RPMI8226 (cell line): ENCODE data around the gene ZYX.

ENCODE experiments used
- DNase-seq: peaks from one replicate; pipeline ENCODE4 v3.0.0-alpha.2; 2015

Gene ZYX

GRCh38 chr7:143362131-143363015 lies 18.8 kb upstream of the ZYX start, which contains the start of gene FAM131B:
Gene FAM131B, minus strand, starts transcription at chr7:143362713. Its CDS starts 110 bp downstream, at chr7:143362603.
- no peak for DNase-seq

- no peak for DNase-seq
Measured at GRCh38 chr7:143363016-143363937, 17.9 kb upstream of the ZYX start.

GRCh38 chr7:143367972-143368371 lies 13.2 kb upstream of the ZYX start:
- DNase-seq, result peak; percentile 35

- no peak for DNase-seq
Measured at GRCh38 chr7:143368387-143368786, 12.8 kb upstream of the ZYX start.

DNA sequence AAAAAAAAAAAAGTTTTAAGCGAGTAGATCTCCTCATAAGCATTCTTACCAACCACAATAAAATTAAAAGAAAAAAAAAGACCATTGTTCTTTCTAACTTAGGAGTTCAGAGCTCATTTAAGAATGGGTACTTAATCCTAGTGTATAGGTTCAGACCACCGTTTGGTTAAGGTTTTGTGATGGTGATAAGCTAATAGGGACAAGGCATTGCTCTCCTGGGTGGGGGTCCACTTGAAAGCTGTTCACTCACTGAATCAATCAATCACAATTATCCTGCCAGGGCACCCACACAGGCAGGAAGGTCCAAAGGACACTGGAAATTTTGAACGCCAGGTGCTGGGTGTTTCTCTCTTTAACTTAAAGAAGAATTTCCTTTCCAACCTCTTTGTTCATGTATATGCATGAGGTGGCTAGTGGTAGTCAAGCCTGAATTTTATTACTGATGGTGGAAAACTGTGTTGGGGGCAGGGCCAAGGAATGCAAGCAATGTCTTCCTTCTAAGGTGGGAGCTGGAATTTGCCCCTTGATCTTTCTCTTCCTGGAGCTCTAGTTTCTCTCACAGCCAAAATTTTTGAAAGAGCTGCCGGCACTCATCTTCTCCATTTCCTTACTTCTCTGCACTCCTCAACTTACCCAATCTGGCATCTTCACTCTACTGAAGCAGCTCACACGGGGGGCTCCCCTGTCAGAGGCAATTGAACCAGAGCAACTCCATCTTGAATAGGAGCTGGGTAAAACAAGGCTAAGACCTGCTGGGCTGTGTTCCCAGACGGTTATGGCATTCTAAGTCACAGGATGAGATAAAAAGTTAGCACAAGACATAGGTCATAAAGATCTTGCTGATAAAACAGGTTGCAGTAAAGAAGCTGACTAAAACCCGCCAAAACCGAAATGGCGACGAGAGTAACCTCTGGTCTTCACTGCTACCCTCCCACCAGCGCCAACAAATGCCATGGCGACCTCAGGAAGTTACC lies 11.2 kb upstream of the ZYX start:
- no peak for DNase-seq

GRCh38 chr7:143372070-143372469 lies 9.1 kb upstream of the ZYX start:
- peak; percentile 85 for DNase-seq

DNA sequence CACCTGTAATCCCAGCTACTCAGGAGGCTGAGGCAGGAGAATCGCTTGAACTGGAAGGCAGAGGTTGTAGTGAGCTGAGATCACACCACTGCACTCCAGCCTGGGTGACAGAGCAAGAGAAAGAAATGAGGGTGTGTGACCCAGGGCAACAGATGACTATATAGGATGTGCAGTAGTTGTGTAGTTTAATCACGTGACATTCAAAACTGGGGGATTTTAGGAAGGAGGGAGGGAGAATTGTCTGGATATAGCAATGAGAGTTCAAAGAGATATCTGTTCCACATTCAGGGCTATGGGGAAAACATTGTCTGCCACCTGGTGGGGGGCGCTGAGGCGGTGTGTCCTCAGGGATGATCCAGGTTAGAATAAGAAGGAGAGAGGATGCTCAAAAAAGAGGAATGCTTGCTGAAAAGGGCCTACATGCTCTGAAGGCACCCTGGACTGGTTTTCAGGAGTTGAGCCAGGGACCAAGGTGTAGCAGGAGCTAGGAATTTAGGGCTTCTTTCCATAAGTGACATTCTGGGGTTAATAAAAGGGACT lies 7.8 kb upstream of the ZYX start:
- DNase-seq, result no peak

GRCh38 chr7:143374561-143374960 lies 6.6 kb upstream of the ZYX start:
- DNase-seq, result no peak

GRCh38 chr7:143375298-143376034 lies 5.7 kb upstream of the ZYX start:
- DNase-seq, result no peak

- no peak for DNase-seq
Measured at GRCh38 chr7:143376396-143376795, 4.7 kb upstream of the ZYX start.

DNA sequence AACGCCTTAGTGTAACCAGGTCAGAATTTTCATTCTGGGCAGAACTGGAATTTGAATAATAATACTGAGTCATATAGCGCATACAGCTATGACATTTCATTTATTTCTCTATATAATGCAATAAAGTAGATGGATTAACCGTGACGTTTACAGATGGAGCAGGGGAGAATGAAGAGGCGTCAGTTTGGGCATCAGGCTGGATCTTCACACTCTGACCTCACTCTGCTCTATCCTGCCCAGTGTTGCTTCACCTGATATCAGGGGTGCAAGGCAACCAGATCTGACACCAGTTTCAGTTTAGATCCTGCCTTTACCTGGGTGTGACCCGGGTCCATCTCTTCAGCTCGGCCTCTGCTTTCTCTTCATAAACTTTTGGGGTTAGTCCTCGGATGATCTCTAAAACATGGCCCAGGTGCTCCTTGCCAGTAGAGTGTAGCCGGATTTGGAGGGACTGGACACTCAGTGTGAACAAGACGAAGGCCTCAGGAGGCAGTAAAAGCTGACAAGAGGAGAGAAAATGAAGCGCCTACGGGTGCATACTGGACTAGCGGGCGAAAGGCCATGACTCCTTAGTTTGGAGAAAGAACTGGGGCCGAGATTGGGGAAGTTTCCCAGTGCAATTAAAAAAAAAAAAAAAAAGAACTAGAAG lies 1.4 kb upstream of the ZYX start:
- DNase-seq, result no peak

DNA sequence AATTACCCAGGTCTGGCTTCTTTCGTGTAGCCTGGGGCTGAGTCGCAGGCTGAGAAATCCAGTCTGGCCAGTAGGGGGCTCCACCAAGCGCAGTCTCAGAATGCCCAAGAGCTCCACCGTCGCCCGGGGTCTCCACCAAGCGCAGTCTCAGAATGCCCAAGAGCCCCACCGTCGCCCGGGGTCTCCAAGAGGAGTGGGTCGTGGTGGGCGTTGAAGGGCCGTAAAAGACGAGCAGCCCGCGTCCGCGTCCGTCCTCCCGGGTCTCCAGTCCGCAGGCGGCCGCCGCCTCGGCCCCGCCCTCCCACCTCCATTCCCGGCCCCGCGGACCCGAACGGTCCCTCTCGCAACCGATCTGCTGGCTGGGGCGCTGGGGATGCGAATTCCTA lies 892 bp upstream of the ZYX start:
- DNase-seq, result peak; percentile 87

DNA sequence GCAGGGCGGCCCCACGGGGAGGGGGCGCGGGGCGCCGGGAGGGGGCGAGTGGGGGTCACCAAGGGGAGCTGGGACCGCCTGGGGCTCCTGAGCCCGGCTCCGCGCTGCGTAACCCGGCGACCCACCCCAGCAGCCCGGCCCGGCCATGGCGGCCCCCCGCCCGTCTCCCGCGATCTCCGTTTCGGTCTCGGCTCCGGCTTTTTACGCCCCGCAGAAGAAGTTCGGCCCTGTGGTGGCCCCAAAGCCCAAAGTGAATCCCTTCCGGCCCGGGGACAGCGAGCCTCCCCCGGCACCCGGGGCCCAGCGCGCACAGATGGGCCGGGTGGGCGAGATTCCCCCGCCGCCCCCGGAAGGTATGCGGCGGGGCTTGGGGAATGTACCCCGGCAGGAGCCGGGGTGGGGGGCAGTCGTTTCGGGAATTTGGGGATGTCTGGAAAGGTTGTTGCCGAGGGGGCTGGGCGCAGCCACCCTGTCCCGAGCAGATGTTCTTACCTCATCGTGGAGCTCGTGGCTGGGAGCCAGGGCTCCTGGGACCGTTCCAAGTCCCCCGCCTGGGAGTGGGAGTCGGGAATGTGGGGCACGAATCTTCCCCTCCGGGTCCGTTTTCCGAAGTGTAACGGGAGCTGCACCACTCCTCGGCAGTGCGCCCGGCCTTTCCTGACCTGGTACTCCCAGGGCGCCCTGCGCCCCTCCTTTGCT lies 431 bp downstream of the ZYX start:
- DNase-seq, result peak; percentile 18

DNA sequence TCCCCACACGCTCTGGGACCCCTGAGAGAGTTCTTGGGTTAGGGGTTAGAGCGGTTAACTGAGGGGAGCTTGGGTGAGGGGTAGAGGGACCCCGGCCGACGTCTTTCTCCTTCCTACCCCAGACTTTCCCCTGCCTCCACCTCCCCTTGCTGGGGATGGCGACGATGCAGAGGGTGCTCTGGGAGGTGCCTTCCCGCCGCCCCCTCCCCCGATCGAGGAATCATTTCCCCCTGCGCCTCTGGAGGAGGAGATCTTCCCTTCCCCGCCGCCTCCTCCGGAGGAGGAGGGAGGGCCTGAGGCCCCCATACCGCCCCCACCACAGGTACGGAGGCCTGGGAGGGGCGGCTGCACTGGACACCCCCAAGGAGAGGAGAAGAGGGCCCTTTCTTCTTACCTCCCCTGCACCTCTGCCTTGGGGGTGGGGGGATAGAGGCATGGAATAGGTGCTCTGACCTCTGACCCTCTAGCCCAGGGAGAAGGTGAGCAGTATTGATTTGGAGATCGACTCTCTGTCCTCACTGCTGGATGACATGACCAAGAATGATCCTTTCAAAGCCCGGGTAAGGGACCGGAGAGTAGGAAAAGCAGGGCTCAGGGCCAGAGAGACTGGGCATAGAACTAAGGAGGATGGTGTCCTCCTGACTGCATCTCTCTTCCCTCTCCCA lies 1.1 kb downstream of the ZYX start:
- DNase-seq, result no peak

DNA sequence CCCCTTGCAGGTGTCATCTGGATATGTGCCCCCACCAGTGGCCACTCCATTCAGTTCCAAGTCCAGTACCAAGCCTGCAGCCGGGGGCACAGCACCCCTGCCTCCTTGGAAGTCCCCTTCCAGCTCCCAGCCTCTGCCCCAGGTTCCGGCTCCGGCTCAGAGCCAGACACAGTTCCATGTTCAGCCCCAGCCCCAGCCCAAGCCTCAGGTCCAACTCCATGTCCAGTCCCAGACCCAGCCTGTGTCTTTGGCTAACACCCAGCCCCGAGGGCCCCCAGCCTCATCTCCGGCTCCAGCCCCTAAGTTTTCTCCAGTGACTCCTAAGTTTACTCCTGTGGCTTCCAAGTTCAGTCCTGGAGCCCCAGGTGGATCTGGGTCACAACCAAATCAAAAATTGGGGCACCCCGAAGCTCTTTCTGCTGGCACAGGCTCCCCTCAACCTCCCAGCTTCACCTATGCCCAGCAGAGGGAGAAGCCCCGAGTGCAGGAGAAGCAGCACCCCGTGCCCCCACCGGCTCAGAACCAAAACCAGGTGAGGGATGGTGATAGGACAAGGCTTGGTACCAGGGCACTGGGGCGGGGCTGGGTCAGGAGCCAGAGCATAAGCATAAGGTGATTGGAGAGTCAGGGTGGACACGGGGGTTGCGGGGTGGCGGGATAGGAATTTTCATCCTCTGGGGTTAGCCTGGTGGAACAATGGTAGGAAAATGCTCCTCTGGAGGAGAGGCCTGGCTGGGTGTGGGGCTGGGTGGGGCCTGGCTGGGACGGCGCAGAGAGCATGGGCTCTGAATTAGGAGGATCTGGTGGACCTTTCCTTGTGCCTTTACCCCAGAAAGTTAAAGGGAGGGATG lies 1.9 kb downstream of the ZYX start:
- DNase-seq, result no peak

DNA sequence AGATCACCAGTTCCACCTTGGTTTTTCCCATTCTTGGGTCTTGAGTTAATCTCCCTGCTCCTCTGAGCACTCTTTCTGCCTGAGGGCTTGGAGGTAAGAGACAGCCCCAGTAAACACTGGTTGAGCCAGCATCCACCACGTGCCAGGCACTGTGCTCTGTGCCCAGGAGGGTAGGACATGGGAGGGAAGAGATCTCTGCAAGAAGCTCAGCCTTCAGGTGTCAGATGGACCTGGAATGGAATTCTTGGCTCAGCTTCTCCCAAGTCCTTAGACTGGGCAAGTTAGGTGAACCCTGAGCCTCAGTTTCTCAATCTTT lies 2.5 kb downstream of the ZYX start:
- no peak for DNase-seq

- DNase-seq, result no peak
Measured at GRCh38 chr7:143384148-143384547, 3.0 kb downstream of the ZYX start.

DNA sequence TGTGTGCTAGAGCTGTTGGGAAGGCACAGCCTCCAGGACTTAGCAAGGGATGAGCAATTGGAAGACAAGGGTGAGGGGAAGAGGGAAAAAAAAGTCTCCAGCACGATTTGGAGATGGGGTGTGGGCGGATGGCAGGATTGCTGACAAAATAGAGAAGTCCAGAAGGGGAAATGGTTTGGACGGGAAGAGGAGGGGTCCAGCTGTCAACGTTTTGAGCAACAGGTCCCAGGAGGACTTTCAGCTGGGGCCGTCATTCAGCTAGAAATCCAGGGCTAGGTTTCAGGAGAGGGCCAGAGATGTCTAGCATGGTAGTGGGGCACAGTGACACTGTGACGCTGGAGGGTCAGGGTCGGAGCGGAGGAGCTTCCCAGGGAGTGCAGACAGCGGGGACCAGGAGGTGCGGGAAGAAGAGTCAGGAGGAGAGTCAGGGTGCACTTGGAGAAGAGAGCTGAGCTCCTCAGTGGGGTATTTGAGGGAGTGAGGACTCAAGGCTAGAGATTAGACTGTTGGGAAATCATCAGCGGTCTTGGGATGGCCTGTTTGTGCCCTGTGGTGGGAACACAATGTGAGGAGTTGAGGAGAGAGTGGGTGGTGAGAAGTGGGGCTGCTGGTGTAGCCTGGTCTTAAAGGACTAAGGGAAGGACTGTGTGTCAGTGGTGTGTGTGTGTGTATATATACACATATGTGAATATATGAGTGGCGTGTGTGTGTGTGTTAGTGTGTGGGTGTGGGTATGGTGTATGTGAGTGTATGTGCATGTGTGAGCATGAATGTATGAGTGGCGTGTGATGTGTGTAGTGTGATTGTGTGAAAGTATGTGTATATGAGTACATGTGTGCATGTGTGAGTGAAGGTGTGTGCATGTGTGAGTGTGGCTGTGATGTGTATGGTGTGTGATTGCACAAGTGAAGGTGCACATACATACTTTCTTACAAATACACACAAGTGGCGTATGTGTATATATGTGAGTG lies 3.8 kb downstream of the ZYX start:
- no peak for DNase-seq
